Activated gamma-delta T cell treated with Interleukin-2 at 50 U/mL for 16 hours (primary cell): ENCODE results near the gene ALDH3B1.

Experiments
- DNase-seq: peaks from one replicate; pipeline ENCODE4 v3.0.0-alpha.2; 2020

The ALDH3B1 gene

GRCh38 chr11:67997475-67997921 is 12.6 kb upstream of the ALDH3B1 start:
- no peak for DNase-seq

GRCh38 chr11:67998150-67999045 is 11.7 kb upstream of the ALDH3B1 start:
- peak; percentile 24 for DNase-seq

GRCh38 chr11:67999201-67999629 is 10.9 kb upstream of the ALDH3B1 start:
- DNase-seq: no peak

- no peak for DNase-seq
These were observed 10.4 kb upstream of the ALDH3B1 start for GRCh38 chr11:67999704-68000103.

- no peak for DNase-seq
These were observed 7.6 kb upstream of the ALDH3B1 start for GRCh38 chr11:68002575-68002937.

GRCh38 chr11:68002938-68003845 is 6.9 kb upstream of the ALDH3B1 start:
- peak; percentile 55 for DNase-seq

GRCh38 chr11:68003846-68004550 is 6.1 kb upstream of the ALDH3B1 start, which contains the start of gene UNC93B1:
UNC93B1 (minus strand) TSS chr11:68004097; CDS start chr11:68004043, 54 bp downstream.
- peak; percentile 76 for DNase-seq

GRCh38 chr11:68004551-68005335 is 5.4 kb upstream of the ALDH3B1 start:
- DNase-seq: no peak

- DNase-seq: no peak
These were observed 3.4 kb upstream of the ALDH3B1 start for GRCh38 chr11:68006606-68007166.

- no peak for DNase-seq
These were observed 2.4 kb upstream of the ALDH3B1 start for GRCh38 chr11:68007498-68008380.

GRCh38 chr11:68008381-68009337 is 1.5 kb upstream of the ALDH3B1 start:
- no peak for DNase-seq

- no peak for DNase-seq
These were observed 587 bp upstream of the ALDH3B1 start for GRCh38 chr11:68009391-68010089.

- DNase-seq: no peak
These were observed 1.2 kb downstream of the ALDH3B1 start for GRCh38 chr11:68011051-68011943.

GRCh38 chr11:68012044-68012842 is 2.1 kb downstream of the ALDH3B1 start:
- no peak for DNase-seq

GRCh38 chr11:68012843-68013610 is 2.9 kb downstream of the ALDH3B1 start:
- no peak for DNase-seq

- DNase-seq: no peak
These were observed 3.6 kb downstream of the ALDH3B1 start for GRCh38 chr11:68013611-68014156.
